HEK293T (cell line): Measurements from ENCODE around the gene ADAM23.

Experiments used
- FOXM1 ChIP-seq: fragments of 450-650 bp; IDR thresholded peaks from 2 replicates; pipeline ENCODE4 v1.6.1; 2017; ENCODE audit warnings: mild to moderate bottlenecking, borderline replicate concordance
- HDGF ChIP-seq: fragments of 450-650 bp; IDR thresholded peaks from 2 replicates; pipeline ENCODE4 v1.6.1; 2017; ENCODE audit warnings: antibody characterized with exemption, borderline replicate concordance

- TF ChIP-seq FOXM1, result no peak
- no peak for TF ChIP-seq HDGF
These were observed 191.7 kb downstream of the ADAM23 start for GRCh38 chr2:206635015-206635414.
